Fibroblast of lung (primary cell): ENCODE data around the gene SDK1. TPM values are rescaled to one million over a fixed set of nuclear protein-coding genes. Genes with fewer than 3 reads are reported as not detected.

Experiments used
- DNase-seq, 2 donors: peaks; one replicate each; pipeline versions ENCODE4 v3.0.0 to v3.0.0-alpha.2; 2010; ENCODE audit warnings: low read depth in 2 of 2
- H2AFZ ChIP-seq: 2 replicates; pipeline ENCODE4 v1.5.1; 2012; ENCODE audit warnings: low read length, control low read depth, inconsistent platforms
- H3K27ac ChIP-seq: 2 replicates; pipeline ENCODE4 v1.5.1; 2011; ENCODE audit warnings: low read length, control low read depth; ENCODE audit not compliant: insufficient read depth
- H3K27me3 ChIP-seq: 2 replicates; pipeline ENCODE4 v1.5.1; 2011; ENCODE audit warnings: mild to moderate bottlenecking, low read length; ENCODE audit not compliant: control insufficient read depth, insufficient read depth
- H3K36me3 ChIP-seq: 2 replicates; pipeline ENCODE4 v1.5.1; 2011; ENCODE audit warnings: low read length; ENCODE audit not compliant: control insufficient read depth, insufficient read depth
- H3K4me1 ChIP-seq: 2 replicates; pipeline ENCODE4 v1.5.1; 2011; ENCODE audit warnings: low read length; ENCODE audit not compliant: control insufficient read depth, insufficient read depth; ENCODE audit errors: extremely low read depth
- H3K4me2 ChIP-seq: 2 replicates; pipeline ENCODE4 v1.5.1; 2011; ENCODE audit warnings: low read length, control low read depth; ENCODE audit not compliant: insufficient read depth; ENCODE audit errors: extremely low read depth
- H3K4me3 ChIP-seq, 4 experiments: fragments of 200-600 bp in 1 of 4; sonication (generic) in 1 of 4; replicated peaks in 1 of 4; 2 replicates each; pipeline ENCODE4 v1.5.1; 2011 to 2016; ENCODE audit warnings: low read length in 4 of 4, low read depth in 3 of 4, mild to moderate bottlenecking in 3 of 4, control low read depth in 2 of 4, inconsistent platforms in 1 of 4, mixed read lengths in 1 of 4; ENCODE audit not compliant: insufficient read depth in 1 of 4; ENCODE audit errors: control extremely low read depth in 1 of 4
- H3K79me2 ChIP-seq: 2 replicates; pipeline ENCODE4 v1.5.1; 2012; ENCODE audit warnings: mild to moderate bottlenecking, low read length, inconsistent platforms; ENCODE audit not compliant: control insufficient read depth, insufficient read depth
- H3K9ac ChIP-seq: 2 replicates; pipeline ENCODE4 v1.5.1; 2011; ENCODE audit warnings: mild to moderate bottlenecking, low read length, control low read depth; ENCODE audit not compliant: insufficient read depth
- H3K9me3 ChIP-seq: 2 replicates; pipeline ENCODE4 v1.5.1; 2012; ENCODE audit warnings: low read depth, low read length; ENCODE audit not compliant: control insufficient read depth, insufficient read depth
- H4K20me1 ChIP-seq: 2 replicates; pipeline ENCODE4 v1.5.1; 2011; ENCODE audit warnings: low read length; ENCODE audit not compliant: control insufficient read depth, insufficient read depth; ENCODE audit errors: extremely low read depth
- EZH2 ChIP-seq: IDR thresholded peaks from 2 replicates; pipeline ENCODE4 v1.5.1; 2012; ENCODE audit warnings: low read length, control low read depth, mild to moderate bottlenecking; ENCODE audit errors: missing control alignments
- polyA plus RNA-seq, 2 donors: library from polyadenylated mRNA; depleted of rRNA in 1 of 2; stranded (reverse) in 1 of 2; unstranded in 1 of 2; fragments of >200 nt; gene quantifications; 2 replicates each; pipeline ENCODE4 v1.2.1, GENCODE V29; 2011 to 2012; ENCODE audit warnings: missing spikeins in 1 of 2
- total RNA-seq: library from RNA; depleted of rRNA; stranded (reverse); fragments of >200 nt; gene quantifications from 2 replicates; pipeline ENCODE4 v1.2.1, GENCODE V29; 2014
- TF ChIP-seq, protein P1 (sequence below), 2 donors: IDR thresholded peaks in 1 of 2; conservative IDR thresholded peaks in 1 of 2; 1 replicate in 1 of 2; 2 replicates in 1 of 2; pipeline ENCODE4 v1.5.1; 2011 to 2012; ENCODE audit warnings: low read length in 2 of 2, control low read depth in 1 of 2, inconsistent platforms in 1 of 2, low read depth in 1 of 2, mild to moderate bottlenecking in 1 of 2

Gene SDK1
- total and polyA plus RNA-seq, 2 donors (not counting 1 experiment from before 2014, with no cell fraction given) = 1.0 to 8.6 TPM

DNA sequence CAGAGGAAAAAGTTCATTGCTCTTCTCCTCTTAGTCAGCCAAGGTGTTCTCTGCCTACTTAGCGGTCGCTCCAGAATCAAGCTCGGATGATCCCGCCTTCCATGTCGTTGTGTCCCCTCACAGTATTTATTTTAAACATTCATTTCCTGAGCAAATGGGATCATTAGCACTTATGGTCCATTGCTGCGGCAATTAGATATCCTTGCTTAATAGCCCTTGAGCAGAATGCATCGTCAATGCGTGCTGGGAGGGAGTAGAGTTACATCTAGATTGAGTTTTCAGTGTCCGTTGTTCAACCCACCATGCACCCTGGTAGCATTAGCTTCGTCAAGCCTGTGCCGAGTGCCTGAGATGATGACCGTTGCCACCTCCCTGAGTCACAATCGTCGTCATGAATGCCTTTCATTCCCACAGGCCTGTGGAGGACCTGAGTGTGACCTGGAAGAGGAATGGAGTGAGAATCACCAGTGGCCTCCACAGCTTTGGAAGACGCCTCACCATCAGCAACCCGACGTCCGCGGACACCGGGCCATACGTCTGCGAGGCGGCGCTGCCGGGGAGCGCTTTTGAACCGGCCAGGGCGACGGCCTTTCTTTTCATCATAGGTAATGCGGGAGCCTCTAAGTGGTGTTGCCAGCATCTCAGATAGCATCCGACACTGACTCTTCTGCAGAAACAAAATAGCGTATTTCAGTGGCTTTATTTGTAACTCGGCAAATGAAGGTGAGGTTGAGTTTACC is 650.4 kb downstream of the SDK1 start:
- no peaks in the 10 kb centered on the region for H3K36me3 ChIP-seq
- H3K9me3 ChIP-seq = no peaks in the 10 kb centered on the region
- no peaks in the 10 kb centered on the region for H4K20me1 ChIP-seq
- H2AFZ ChIP-seq = no peak overlapping the region
- H3K27ac ChIP-seq = no peak overlapping the region
- H3K4me3 ChIP-seq = no peak overlapping the region
- no peak for DNase-seq
- H3K4me2 ChIP-seq = no peak overlapping the region
- no peak overlapping the region for H3K9ac ChIP-seq
- no peaks in the 10 kb centered on the region for H3K79me2 ChIP-seq
- no peaks in the 10 kb centered on the region for H3K27me3 ChIP-seq
- TF ChIP-seq, protein P1, sequence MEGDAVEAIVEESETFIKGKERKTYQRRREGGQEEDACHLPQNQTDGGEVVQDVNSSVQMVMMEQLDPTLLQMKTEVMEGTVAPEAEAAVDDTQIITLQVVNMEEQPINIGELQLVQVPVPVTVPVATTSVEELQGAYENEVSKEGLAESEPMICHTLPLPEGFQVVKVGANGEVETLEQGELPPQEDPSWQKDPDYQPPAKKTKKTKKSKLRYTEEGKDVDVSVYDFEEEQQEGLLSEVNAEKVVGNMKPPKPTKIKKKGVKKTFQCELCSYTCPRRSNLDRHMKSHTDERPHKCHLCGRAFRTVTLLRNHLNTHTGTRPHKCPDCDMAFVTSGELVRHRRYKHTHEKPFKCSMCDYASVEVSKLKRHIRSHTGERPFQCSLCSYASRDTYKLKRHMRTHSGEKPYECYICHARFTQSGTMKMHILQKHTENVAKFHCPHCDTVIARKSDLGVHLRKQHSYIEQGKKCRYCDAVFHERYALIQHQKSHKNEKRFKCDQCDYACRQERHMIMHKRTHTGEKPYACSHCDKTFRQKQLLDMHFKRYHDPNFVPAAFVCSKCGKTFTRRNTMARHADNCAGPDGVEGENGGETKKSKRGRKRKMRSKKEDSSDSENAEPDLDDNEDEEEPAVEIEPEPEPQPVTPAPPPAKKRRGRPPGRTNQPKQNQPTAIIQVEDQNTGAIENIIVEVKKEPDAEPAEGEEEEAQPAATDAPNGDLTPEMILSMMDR (conservative IDR thresholded peaks at IDR 0.05 in 1 of 2, IDR thresholded peaks at IDR 0.05 in 1 of 2; ENCODE audit: low read depth in 1 of 2, low read length in 2 of 2) = no peak
- TF ChIP-seq EZH2 = no peak
- H3K4me1 ChIP-seq = no peaks in the 10 kb centered on the region

DNA sequence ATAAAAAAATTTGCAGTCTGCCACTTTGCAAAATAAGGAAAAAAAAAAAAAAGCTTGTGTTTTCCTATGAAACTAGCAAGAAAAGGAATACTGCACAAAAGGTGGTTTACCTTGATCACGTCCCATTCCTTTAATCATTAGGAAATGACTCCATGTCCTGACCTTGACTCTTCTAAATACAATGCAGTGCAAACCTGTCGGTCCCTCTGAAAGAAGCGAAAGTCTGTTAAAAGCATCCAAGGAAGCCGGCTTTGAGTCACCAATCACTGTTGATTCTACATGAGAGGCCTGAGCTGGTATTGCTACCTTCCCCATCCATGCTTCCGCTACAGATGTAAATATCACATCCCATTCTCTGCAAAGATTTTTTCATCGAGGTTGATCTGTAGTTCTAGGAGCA is 652.1 kb downstream of the SDK1 start:
- Histone ChIP-seq H3K36me3 (no peaks in the 10 kb centered on the region), H3K9me3 (no peaks in the 10 kb centered on the region), H3K79me2 (no peaks in the 10 kb centered on the region), H2AFZ (no peak overlapping the region), H3K4me1 (no peaks in the 10 kb centered on the region), H3K27ac (no peak overlapping the region), H4K20me1 (no peaks in the 10 kb centered on the region), H3K4me3 (no peak overlapping the region), H3K27me3 (no peaks in the 10 kb centered on the region), H3K9ac (no peak overlapping the region), H3K4me2 (no peak overlapping the region)
- DNase-seq = no peak
- TF ChIP-seq EZH2 = no peak
- TF ChIP-seq, protein P1 (conservative IDR thresholded peaks at IDR 0.05 in 1 of 2, IDR thresholded peaks at IDR 0.05 in 1 of 2; ENCODE audit: low read depth in 1 of 2, low read length in 2 of 2) = no peak

DNA sequence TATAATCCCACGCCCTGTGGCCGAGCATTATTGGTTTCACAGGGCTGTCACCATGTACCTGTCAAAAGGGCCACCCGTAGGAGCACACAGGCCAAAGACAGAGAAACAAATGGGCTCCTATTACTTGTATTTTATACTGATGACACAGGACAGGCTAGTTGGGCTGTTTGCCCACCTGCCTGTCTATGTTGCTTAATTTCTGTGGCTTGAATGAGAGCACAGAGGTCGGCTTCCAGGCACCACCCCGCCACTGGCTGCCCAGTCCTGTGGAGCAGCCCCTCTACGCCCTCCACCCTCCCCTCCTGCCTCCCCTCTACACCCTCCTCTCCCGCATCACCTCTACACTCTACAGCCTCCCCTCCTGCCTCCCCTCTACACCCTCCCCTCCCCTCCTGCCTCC is 652.9 kb downstream of the SDK1 start:
- no peaks in the 10 kb centered on the region for H3K9me3 ChIP-seq

More for the DNA sequence above, 652.9 kb downstream of the SDK1 start:
- Histone ChIP-seq H3K4me1 (no peaks in the 10 kb centered on the region), H3K4me2 (no peak overlapping the region), H3K27ac (no peak overlapping the region), H4K20me1 (no peaks in the 10 kb centered on the region), H3K36me3 (no peaks in the 10 kb centered on the region), H3K79me2 (no peaks in the 10 kb centered on the region), H3K9ac (no peak overlapping the region), H3K4me3 (no peak overlapping the region), H2AFZ (no peak overlapping the region), H3K27me3 (no peaks in the 10 kb centered on the region)
- TF ChIP-seq, protein P1 (conservative IDR thresholded peaks at IDR 0.05 in 1 of 2, IDR thresholded peaks at IDR 0.05 in 1 of 2; ENCODE audit: low read depth in 1 of 2, low read length in 2 of 2) = no peak
- no peak for TF ChIP-seq EZH2
- DNase-seq = no peak
